Heart left ventricle (tissue), 13 donors: ENCODE measurements around the gene PLG.

Source experiments
- CTCF ChIP-seq, 12 donors: fragments of 200-600 bp; sonication (generic) in 4 of 12; IDR thresholded peaks; one replicate each; pipeline versions ENCODE4 v1.5.0 to v1.8.0; 2018 to 2022; ENCODE audit warnings: antibody characterized with exemption in 12 of 12, mild to moderate bottlenecking in 5 of 12
- POLR2A ChIP-seq, 2 donors: fragments of 450-650 bp; IDR thresholded peaks; one replicate each; pipeline ENCODE4 v1.6.1; 2017; ENCODE audit warnings: antibody characterized with exemption in 2 of 2, mild to moderate bottlenecking in 2 of 2, moderate library complexity in 2 of 2
- donor health status: ischemic (EF 13 %, LVEDD 7.1; RV severe dilation, severe dysfunction).
- donor health status: DM: no; HTN: yes; CAD: no.
- donor health status: DM: no; HTN: no; CAD: no.
- donor health status: ischemic (EF 25% LVEDD 6.9; RV normal size, moderate dysfunction).
- donor health status: ischemic (EF 25% LVEDD 5.7; RV mildly dilated, moderate dysfunction).
- donor health status: ischemic (EF 35%, LVEDD 5.7; RV mildly dilated, moderate dysfunction).
- donor health status: nonischemic (EF 11% LVEDD 7.7; RV severe dilation, severe dysfunction).
- donor health status: DM: yes; HTN: yes; CAD: no.
- donor health status: PGD.
- donor health status: ischemic (EF 29% LVEDD 5.4; RV normal size, mild dysfunction).
- donor health status: nonischemic (EF 23%, LVEDD 6.1; RV moderate dilation, normal function).

- TF ChIP-seq CTCF (IDR thresholded peaks at IDR 0.05) = no peak
- TF ChIP-seq POLR2A (IDR thresholded peaks at IDR 0.05) = no peak
These were observed 65.6 kb downstream of the PLG start for GRCh38 chr6:160767647-160768019.
